Stimulated activated CD4-positive, alpha-beta T cell treated with anti-CD3 and anti-CD28 coated beads, Interleukin-12 subunit alpha, Interleukin-12 subunit beta, amount 100 ng/mL, for 4 hours (primary cell): ENCODE data around the gene CLCN2.

Source experiments
- DNase-seq: peaks from one replicate; pipeline ENCODE4 v3.0.0-alpha.2; 2020

Gene CLCN2

DNA sequence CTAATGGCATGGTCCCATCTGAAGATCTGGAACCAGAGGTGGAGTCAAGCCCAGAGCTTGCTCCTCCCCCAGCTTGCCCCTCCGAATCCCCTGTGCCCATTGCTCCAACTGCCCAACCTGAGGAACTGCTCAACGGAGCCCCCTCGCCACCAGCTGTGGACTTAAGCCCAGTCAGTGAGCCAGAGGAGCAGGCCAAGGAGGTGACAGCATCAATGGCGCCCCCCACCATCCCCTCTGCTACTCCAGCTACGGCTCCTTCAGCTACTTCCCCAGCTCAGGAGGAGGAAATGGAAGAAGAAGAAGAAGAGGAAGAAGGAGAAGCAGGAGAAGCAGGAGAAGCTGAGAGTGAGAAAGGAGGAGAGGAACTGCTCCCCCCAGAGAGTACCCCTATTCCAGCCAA lies 39.7 kb downstream of the CLCN2 start:
- no peak for DNase-seq

DNA sequence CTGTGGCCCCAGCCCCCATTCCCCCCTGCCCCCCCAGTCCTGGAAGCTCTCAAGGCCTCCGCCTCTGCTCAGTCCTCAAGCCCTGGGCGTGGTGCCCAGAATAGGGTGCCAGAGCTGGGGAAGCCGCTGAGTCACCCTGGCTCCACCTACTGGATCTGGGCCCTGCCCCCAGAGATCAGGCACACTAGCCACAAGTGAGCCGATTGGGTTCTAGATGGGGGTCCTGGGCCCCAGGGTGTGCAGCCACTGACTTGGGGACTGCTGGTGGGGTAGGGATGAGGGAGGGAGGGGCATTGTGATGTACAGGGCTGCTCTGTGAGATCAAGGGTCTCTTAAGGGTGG lies 41.3 kb downstream of the CLCN2 start:
- DNase-seq = peak; percentile 56

DNA sequence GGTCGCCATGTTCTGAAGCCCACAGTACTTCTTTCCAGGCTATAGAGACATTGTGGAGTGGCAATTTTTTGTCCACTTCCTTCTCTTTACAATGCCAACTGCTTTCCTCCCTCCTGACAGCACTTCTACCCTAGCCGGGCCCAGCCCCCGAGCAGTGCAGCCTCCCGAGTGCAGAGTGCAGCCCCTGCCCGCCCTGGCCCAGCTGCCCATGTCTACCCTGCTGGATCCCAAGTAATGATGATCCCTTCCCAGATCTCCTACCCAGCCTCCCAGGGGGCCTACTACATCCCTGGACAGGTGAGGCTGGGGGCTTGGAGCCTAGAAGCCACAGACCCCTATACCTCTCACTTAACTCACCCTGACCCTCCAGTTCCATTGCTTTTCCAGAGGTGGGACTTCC lies 44.2 kb downstream of the CLCN2 start:
- no peak for DNase-seq

DNA sequence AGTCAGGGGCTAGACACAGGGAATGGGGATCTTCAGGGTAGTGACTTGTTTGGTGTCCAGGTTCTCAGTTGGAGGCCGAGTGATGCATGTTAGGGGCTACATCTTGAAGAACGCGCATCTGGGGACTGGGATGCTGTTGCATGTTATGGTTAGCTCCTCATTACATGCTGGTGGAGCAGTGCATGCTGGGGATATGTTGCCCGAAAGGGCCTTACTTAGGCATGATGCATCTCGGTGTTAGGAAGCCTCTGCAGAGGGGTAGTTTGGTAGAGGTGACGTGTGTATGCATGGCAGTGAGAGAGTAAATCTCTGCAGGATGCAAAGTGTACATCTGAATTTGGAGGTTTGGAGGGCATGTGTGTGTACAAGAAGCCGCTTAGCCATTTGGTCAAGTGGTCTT lies 44.6 kb downstream of the CLCN2 start:
- DNase-seq = no peak

DNA sequence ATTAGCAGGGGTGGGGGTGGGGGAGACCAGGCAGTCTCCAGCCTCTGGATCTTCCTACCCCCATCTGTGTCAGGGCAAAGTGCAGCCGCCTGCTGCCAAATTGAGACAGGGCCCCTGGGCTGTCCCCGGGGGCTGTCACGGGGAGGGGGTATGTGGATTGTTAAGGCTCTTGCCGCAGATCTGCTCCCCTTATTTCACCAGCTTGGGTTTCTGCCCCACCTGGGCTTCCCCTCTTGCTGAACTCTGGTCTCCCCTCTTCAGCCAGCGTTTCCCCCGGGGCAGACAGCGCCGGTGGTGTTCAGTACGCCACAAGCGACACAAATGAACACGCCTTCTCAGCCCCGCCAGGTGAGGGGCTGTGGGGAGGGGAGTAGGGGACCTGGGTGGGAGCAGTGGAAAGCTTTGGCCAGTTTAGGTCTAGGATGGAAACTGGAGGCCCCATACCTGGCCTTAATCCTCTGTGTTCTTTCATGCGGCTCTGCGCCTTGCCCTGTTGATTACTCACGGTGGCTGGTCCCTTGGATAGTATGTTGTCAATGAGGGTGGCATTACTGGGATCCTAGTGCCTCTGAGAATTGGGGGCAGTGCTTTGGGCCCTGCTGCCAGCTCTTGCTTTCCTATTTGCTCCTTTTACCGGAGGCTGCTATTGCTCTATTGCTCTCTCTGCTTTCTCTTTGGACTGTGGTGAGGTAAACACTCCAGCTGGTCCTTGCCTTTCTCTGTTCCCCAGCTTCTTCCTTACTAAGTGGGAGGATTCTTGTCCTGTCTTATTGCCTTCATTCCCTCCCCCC lies 45.3 kb downstream of the CLCN2 start:
- no peak for DNase-seq

DNA sequence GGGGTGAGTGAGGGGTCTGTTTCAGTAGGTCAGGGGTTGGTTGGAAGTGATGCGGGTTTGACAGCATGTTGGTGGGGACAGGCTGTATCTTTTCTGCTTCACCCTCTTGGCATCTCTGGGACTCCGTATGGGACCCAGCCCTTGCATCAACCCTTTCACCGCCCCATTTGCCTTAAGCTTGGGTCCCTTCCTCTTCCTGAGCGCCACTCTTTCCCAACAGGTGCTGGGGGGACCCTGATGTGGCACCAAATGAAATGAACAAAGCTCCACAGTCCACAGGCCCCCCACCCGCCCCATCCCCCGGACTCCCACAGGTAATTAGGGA lies 45.9 kb downstream of the CLCN2 start:
- no peak for DNase-seq

DNA sequence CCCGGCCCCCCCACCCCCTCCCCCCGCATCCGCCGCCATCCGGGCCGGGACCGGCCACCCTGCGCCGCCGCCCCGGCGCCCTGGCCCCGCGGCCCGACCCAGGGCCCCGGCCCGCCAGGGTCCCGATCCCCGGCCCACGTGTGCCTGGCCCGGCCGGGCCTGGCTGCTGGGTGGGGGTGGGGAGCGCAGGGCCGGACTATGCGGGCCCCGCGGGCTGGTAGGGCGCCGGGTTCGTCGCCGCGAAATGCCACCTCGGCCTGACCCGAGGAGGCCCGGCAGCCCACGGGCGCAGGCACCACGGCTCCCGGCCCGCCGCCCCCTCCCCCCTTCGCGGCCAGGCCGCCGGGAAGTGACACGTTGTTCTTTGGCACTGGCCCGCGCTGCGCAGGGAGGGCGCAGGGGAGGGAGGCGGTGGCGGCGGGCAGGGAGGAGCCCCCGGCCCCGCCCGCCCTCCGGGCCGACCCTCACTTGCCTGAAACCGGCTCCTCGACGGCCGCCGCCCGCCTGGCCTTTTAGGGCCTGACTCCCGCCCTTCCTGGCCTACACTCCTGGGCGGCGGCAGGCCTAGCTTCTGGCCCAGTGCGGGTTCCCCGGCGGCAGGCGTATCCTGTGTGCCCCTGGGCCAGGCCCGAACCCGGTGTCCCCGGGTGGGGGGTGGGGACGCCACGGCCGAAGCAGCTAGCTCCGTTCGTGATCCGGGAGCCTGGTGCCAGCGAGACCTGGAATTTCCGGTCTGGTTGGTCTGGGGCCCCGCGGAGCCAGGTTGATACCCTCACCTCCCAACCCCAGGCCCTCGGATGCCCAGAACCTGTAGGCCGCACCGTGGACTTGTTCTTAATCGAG lies 46.5 kb downstream of the CLCN2 start:
- DNase-seq = peak; percentile 61

DNA sequence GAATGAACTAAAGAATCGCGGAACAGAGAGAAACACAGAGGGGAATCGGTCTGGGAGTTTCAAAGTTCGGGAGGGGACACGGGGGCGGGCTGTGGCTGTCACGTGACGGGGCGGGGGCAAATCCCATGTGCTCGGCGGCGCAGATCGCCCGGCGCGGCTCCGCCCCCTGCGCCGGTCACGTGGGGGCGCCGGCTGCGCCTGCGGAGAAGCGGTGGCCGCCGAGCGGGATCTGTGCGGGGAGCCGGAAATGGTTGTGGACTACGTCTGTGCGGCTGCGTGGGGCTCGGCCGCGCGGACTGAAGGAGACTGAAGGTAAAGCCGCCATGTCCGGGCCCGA lies 47.1 kb downstream of the CLCN2 start, which contains the start of gene EIF4G1:
EIF4G1 (plus strand) TSS at position 244 of the 337 bp plus-strand sequence. CDS start 1,191 bp downstream, outside the sequence.
- peak; percentile 93 for DNase-seq

DNA sequence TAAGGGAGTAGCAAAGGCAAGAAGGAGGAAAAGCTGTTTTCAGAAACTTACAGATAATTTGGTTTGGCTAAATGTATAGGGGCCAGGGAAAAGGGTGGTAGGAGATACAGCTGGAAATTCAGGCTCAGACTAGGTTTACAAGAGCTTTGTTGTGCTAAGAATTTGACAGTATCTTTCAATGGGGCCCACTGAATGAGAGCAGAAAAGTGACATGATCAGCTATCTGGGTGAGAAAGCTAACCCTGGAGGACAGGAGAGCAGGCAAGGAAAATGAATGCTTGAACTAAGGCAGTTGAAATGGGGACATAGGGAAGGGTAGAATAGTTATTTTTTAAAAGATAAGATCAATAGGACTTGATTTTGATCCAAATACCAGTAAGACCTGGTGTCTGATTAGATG lies 49.8 kb downstream of the CLCN2 start:
- DNase-seq = no peak

DNA sequence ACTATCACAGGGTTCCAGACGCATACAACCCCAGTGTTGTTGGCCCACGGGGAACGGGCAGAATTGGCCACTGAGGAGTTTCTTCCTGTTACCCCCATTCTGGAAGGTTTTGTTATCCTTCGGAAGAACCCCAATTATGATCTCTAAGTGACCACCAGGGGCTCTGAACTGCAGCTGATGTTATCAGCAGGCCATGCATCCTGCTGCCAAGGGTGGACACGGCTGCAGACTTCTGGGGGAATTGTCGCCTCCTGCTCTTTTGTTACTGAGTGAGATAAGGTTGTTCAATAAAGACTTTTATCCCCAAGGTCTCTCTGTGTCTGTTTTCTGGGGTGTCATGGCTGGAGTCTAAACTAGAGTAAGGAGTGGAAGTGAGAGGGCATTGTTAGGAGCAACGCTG lies 52.7 kb downstream of the CLCN2 start:
- DNase-seq = no peak

DNA sequence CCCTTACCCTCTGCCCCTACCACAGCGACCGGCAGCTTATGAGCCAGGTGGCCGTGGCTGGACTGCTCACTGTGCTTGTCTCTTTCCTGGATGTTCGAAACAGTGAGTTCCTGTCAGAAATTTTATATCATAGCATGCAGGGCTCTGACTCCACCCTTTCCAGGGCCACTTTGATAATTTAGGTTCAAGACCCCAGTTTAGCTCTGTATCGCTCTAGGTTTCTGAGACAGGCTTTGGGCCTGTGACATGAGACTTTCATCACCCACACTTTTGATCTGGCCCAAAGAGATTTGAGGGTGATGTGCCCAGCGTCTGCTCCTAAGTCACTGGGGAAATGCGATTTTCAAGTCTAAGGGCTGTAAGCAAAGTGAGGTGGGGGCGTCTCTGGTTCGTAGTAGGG lies 53.5 kb downstream of the CLCN2 start:
- no peak for DNase-seq

DNA sequence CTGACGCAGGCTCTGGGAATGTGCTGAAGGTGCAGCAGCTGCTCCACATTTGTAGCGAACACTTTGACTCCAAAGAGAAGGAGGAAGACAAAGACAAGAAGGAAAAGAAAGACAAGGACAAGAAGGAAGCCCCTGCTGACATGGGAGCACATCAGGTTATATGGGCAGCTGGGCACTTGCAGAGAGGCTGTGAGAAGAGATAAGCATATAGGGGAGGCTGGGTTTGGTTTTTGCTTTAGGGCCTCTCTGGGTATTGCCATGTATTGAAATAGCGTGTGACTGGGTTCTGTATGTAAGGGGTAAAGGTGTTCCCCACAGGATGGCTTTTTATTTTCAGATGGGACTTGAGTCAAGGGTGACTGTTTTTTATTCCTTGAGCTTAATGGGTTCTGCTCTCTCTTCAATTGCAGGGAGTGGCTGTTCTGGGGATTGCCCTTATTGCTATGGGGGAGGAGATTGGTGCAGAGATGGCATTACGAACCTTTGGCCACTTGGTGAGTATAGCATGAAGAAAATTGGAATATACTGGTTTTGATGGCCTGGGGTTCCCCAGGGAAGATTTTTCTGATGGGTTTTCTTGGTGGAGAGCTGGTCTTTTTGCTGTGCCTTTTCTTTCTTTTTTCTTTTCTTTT lies 54.9 kb downstream of the CLCN2 start:
- no peak for DNase-seq

DNA sequence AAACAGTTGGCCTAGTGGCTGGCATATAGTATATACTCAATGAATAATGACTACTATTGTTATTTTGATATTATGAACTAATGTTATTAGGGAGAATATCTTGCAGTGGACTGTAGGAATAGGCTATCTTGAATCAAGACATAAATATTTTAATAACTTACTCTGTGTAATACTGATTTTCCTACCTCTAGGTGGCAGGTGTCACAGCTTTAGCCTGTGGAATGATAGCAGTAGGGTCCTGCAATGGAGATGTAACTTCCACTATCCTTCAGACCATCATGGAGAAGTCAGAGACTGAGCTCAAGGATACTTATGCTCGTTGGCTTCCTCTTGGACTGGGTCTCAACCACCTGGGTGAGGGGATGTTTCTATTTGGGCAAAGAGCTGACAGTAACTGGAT lies 55.8 kb downstream of the CLCN2 start:
- DNase-seq = no peak

DNA sequence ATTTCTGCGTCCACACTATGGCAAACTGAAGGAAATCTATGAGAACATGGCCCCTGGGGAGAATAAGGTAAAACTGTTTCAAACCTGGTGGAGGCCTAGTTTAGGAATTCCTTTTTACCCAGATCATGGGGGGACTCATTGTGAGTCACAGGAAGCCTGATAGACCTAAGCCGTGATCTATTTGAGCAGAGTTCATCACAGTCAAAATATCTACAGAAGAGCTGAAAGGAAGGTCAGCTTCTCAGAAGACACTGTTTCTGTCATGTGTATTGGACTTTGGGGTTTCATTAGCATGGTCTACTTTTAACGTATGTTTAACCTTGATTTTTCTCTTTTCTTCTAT lies 61.1 kb downstream of the CLCN2 start:
- no peak for DNase-seq

DNA sequence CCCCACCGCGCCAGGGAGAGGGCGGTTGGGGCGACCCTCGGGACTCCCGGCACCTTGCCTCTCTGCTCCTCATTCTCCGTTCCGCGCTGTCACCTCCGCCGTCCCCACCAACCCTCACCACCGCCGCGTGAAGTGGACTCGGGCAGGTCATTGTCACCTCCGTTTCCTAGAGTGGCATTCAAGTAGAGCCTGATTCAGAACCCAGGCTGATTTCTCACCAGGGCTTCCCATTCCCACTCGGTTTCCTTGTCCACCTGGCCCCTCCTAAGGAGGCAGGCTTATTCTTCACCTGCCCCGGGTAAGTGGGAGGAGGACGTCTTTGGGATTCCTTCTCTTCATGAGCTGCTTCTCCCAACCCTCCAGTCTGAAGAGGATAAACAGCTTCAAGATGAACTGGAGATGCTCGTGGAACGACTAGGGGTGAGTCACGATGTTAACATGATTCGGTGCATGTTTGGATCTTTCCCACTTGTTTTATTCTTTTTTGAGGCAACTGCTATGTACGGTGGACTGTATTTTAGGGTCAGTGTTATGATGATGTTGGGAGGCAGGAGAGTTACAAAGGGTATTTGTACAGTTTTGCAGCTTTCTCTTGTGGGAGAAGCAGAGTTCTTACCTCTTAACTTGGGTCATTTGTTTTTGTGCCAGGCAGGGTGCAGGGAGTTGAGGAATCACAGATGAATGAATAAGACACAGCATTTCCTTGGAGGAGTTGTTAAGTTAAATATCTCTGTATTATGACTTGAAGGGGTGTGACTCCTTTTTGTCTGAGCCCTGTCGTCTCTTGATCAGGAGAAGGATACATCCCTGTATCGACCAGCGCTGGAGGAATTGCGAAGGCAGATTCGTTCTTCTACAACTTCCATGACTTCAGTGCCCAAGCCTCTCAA lies 61.7 kb downstream of the CLCN2 start:
- no peak for DNase-seq

DNA sequence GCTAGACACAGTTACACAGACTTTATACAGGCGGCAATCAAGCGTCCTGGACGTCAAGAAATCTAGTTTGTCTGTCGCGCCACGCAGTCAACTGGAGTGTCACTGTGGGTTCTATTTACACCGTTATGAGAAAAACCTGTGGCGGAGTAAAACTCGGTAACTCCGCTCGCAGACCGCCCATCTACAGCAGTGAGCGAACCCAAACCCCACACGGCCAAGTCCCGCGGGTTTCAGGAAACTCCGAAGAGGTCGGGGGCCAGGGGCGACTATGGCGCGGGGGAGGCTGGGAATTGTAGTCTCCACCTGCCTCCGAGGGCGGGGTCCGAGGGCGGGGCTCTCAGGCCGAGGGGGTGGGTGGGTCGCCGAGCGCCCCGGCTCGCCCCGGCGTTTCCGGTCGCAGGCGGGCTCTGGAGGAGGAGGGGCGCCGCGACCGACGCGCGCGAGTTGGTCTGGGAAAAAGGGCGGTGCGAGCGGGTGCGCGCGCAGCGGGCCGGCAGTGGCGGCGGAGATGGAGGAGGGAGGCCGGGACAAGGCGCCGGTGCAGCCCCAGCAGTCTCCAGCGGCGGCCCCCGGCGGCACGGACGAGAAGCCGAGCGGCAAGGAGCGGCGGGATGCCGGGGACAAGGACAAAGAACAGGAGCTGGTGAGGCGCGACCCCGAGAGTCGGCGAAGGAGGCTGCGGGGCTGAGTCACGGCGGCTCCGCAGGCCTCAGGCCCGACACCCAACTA lies 62.5 kb downstream of the CLCN2 start, which contains the start of gene PSMD2:
PSMD2 (plus strand) TSS at position 483 of the 729 bp plus-strand sequence; CDS start at position 509, 26 bp downstream.
- peak; percentile 98 for DNase-seq

DNA sequence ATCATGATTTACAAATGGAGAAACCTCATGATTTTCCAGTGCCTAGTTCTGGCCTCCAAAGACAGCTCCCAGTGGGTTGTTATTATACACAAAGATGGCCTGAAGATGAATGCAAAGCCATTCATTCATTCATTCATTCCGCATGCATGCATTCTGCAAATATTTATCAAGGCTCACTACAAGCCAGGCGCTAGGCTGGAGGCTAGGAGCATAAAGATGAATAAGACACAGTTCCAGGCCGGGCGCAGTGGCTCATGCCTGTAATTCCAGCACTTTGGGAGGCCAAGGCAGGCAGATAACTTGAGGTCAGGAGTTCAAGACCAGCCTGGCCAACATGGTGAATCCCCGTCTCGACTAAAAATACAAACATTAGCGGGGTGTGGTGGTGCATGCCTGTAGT lies 64.8 kb downstream of the CLCN2 start:
- no peak for DNase-seq
